SKM-1 (cell line): Measurements from ENCODE around the gene SSH2.
A peak's percentile ranks its signal among the peaks of the same experiment; 100 is the strongest.
"Not testable (repeated sequence)": the region's sequence is repeated elsewhere in the genome, so short reads cannot be mapped to it uniquely, and the experiment has no call there.

Experiments used
- DNase-seq: peaks from one replicate; lab custom pipeline; 2025; ENCODE audit not compliant: unreplicated experiment; lab: John Stamatoyannopoulos, UW

SSH2 gene

GRCh38 chr17:29789196-29790170, 140.5 kb downstream of the SSH2 start:
- no peak for DNase-seq

- no peak for DNase-seq
These were observed 142.0 kb downstream of the SSH2 start for GRCh38 chr17:29787995-29788394.

GRCh38 chr17:29782917-29783316, 147.1 kb downstream of the SSH2 start:
- no peak for DNase-seq

GRCh38 chr17:29779812-29780190, 150.2 kb downstream of the SSH2 start:
- DNase-seq = not testable (repeated sequence)

GRCh38 chr17:29778956-29779811, 150.8 kb downstream of the SSH2 start:
- peak; percentile 75 for DNase-seq

GRCh38 chr17:29777663-29778062, 152.4 kb downstream of the SSH2 start:
- DNase-seq = no peak

- DNase-seq = no peak
These were observed 154.0 kb downstream of the SSH2 start for GRCh38 chr17:29776026-29776425.

- DNase-seq = no peak
These were observed 157.0 kb downstream of the SSH2 start for GRCh38 chr17:29772981-29773380.

GRCh38 chr17:29771546-29771945, 158.5 kb downstream of the SSH2 start:
- no peak for DNase-seq

- DNase-seq = no peak
These were observed 160.8 kb downstream of the SSH2 start for GRCh38 chr17:29769225-29769624.

- DNase-seq = no peak
These were observed 163.2 kb downstream of the SSH2 start for GRCh38 chr17:29766796-29767327.

- no peak for DNase-seq
These were observed 165.3 kb downstream of the SSH2 start for GRCh38 chr17:29764748-29765147.

GRCh38 chr17:29764217-29764616, 165.8 kb downstream of the SSH2 start:
- DNase-seq = no peak

GRCh38 chr17:29763273-29763672, 166.8 kb downstream of the SSH2 start:
- no peak for DNase-seq

GRCh38 chr17:29761040-29761761, 168.8 kb downstream of the SSH2 start:
- peak; percentile 63 for DNase-seq

GRCh38 chr17:29760279-29761039, 169.6 kb downstream of the SSH2 start:
- DNase-seq = no peak

- DNase-seq = no peak
These were observed 171.8 kb downstream of the SSH2 start for GRCh38 chr17:29758255-29758654.

GRCh38 chr17:29757788-29758187, 172.2 kb downstream of the SSH2 start:
- no peak for DNase-seq

- DNase-seq = no peak
These were observed 176.1 kb downstream of the SSH2 start for GRCh38 chr17:29753845-29754439.
